ENCODE data around the gene LHX3.

Gene LHX3

GRCh38 chr9:136245219-136246150, 40.6 kb upstream of the LHX3 start, which contains the start of gene QSOX2:
TSS of gene QSOX2 (minus strand) at chr9:136245812. CDS start at chr9:136245803, 9 bp downstream.
- DNase-seq (ENCODE audit: low read depth in 2 of 2): peak; percentile 82 to 86
- peak within 1 kb of the TSS; percentile 65 to 80 for H3K4me3 ChIP-seq (replicated peaks in 1 of 2; ENCODE audit: low read depth in 2 of 2, low read length in 2 of 2)
- TF ChIP-seq CTCF (IDR thresholded peaks at IDR 0.05; ENCODE audit: low read depth, low read length): no peak

- no peak for TF ChIP-seq CTCF (IDR thresholded peaks at IDR 0.05; ENCODE audit: low read depth, low read length)
- DNase-seq (ENCODE audit: low read depth in 2 of 2): no peak
- H3K4me3 ChIP-seq (replicated peaks in 1 of 2; ENCODE audit: low read depth in 2 of 2, low read length in 2 of 2): peak overlapping the region; percentile 65 to 80
Measured at GRCh38 chr9:136244969-136245218, 40.0 kb upstream of the LHX3 start.

GRCh38 chr9:136244122-136244968, 39.4 kb upstream of the LHX3 start:
- H3K4me3 ChIP-seq (replicated peaks in 1 of 2; ENCODE audit: low read depth in 2 of 2, low read length in 2 of 2): peak overlapping the region; percentile 65 to 80
- TF ChIP-seq CTCF (IDR thresholded peaks at IDR 0.05; ENCODE audit: low read depth, low read length): no peak
- no peak for DNase-seq (ENCODE audit: low read depth in 2 of 2)

- no peak for DNase-seq (ENCODE audit: low read depth in 2 of 2)
- no peak overlapping the region for H3K4me3 ChIP-seq (replicated peaks in 1 of 2; ENCODE audit: low read depth in 2 of 2, low read length in 2 of 2)
- no peak for TF ChIP-seq CTCF (IDR thresholded peaks at IDR 0.05; ENCODE audit: low read depth, low read length)
Measured at GRCh38 chr9:136243631-136244030, 38.7 kb upstream of the LHX3 start.

- no peak for TF ChIP-seq CTCF (IDR thresholded peaks at IDR 0.05; ENCODE audit: low read depth, low read length)
- no peak overlapping the region for H3K4me3 ChIP-seq (replicated peaks in 1 of 2; ENCODE audit: low read depth in 2 of 2, low read length in 2 of 2)
- DNase-seq (ENCODE audit: low read depth in 2 of 2): peak in 1 of 2 donors; percentile 14
Measured at GRCh38 chr9:136242918-136243525, 38.1 kb upstream of the LHX3 start.

- no peak for DNase-seq (ENCODE audit: low read depth in 2 of 2)
- no peak for TF ChIP-seq CTCF (IDR thresholded peaks at IDR 0.05; ENCODE audit: low read depth, low read length)
- H3K4me3 ChIP-seq (replicated peaks in 1 of 2; ENCODE audit: low read depth in 2 of 2, low read length in 2 of 2): no peak overlapping the region
Measured at GRCh38 chr9:136242248-136242647, 37.3 kb upstream of the LHX3 start.
